ENCODE data around the gene LIPG. TPM values are rescaled to one million over a fixed set of nuclear protein-coding genes. Genes with fewer than 3 reads are reported as not detected.

LIPG gene
- total RNA-seq, 2 experiments from 2014 or later, result not detected

DNA sequence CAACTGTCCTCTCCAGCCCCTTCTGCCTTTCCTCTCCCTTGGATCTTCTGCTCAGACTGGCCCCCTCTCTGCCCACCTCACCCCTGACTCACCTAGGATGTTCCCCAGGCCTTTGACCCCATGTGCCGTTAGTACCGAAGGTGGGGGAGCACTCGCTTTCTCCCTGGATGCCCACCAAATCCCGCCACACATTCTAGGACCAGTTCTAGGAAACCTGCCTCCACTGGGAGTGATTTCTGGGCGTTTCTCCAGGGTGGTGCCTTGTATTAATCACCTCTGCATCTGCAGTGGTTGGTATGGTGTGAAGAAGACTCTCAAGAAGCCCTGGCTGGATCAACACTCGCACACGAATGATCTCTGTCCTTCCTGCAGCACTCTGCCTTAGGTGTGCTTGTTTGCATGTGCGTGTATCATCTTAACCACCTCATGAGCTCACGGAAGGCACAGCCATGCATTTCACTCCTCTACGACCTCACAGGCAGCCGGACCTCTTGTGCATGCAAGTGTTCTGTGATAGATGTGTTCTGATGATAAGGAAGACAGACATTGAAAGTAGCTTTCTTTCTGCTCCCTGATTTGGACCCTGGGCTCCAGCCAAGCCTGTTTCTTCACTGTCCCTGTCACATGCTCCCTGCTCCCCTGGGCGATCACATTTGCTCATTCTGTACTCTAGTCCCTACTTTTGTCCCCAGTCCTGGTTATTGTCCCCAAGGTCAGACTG, 69.4 kb downstream of the LIPG start:
- CTCF ChIA-PET (ENCODE audit: unreplicated experiment), result no interaction called here
- H3K9me2 ChIP-seq (ENCODE audit: insufficient read depth, low read length), result no peaks in the 10 kb centered on the region
- H2AFZ ChIP-seq (ENCODE audit: low read length), result no peak overlapping the region
- TF ChIP-seq EZH2phosphoT487 (IDR thresholded peaks at IDR 0.05; ENCODE audit: borderline replicate concordance, low read depth, low read length), result no peak
- TF ChIP-seq, protein P1, sequence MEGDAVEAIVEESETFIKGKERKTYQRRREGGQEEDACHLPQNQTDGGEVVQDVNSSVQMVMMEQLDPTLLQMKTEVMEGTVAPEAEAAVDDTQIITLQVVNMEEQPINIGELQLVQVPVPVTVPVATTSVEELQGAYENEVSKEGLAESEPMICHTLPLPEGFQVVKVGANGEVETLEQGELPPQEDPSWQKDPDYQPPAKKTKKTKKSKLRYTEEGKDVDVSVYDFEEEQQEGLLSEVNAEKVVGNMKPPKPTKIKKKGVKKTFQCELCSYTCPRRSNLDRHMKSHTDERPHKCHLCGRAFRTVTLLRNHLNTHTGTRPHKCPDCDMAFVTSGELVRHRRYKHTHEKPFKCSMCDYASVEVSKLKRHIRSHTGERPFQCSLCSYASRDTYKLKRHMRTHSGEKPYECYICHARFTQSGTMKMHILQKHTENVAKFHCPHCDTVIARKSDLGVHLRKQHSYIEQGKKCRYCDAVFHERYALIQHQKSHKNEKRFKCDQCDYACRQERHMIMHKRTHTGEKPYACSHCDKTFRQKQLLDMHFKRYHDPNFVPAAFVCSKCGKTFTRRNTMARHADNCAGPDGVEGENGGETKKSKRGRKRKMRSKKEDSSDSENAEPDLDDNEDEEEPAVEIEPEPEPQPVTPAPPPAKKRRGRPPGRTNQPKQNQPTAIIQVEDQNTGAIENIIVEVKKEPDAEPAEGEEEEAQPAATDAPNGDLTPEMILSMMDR (conservative IDR thresholded peaks at IDR 0.05; ENCODE audit: low read length), result no peak
- no peak overlapping the region for H3K27ac ChIP-seq (ENCODE audit: low read depth, low read length, poor library complexity, severe bottlenecking)
- H3K4me1 ChIP-seq (ENCODE audit: insufficient read depth, low read length, poor library complexity, severe bottlenecking), result no peaks in the 10 kb centered on the region
- BruUV-seq (replicated peaks), result no TSS peak
- no peaks in the 10 kb centered on the region for H4K20me1 ChIP-seq (ENCODE audit: insufficient read depth, low read length)
- intact Hi-C loops (cut with micrococcal nuclease; ENCODE audit: unreplicated experiment), result no loop called here
- H3K4me3 ChIP-seq (ENCODE audit: low read depth, low read length, poor library complexity, severe bottlenecking), result no peak overlapping the region
- no peaks in the 10 kb centered on the region for H3K79me2 ChIP-seq (ENCODE audit: insufficient read depth, low read depth, low read length)
- POLR2A ChIA-PET, result no interaction called here
- no peak for DNase-seq (ENCODE audit: low spot score)
- no peaks in the 10 kb centered on the region for H3K36me3 ChIP-seq (ENCODE audit: insufficient read depth, low read length)
- no peak overlapping the region for H3K4me2 ChIP-seq (ENCODE audit: low read length)
- H3K9me3 ChIP-seq (ENCODE audit: low read length), result no peaks in the 10 kb centered on the region

DNA sequence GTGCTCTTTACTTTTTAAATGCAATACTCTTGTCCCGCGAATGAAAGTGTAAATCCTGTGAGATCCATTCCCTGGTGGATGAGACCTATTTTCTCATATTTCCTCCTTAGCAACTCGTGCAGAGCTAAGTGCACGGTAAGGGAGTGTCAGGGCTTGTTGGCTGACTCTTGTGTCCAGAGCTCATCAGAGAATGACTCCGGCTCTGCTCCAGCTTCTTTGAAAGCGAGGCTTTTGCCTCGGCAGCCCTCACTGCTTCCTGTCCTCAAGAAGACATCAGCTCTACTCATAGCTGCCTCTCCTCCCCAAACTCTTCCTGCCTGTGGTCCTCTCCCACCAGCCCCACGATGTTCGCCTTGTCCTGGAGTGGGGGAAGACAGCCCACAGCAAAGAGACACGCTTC, 70.7 kb downstream of the LIPG start:
- BruUV-seq (replicated peaks), result no TSS peak
- ChIA-PET CTCF (ENCODE audit: unreplicated experiment) (no interaction called here), POLR2A (no interaction called here)
- H2AFZ ChIP-seq (ENCODE audit: low read length), result no peak overlapping the region
- DNase-seq (ENCODE audit: low spot score), result no peak
- TF ChIP-seq, protein P1 (conservative IDR thresholded peaks at IDR 0.05; ENCODE audit: low read length), result no peak
- no peak for TF ChIP-seq EZH2phosphoT487 (IDR thresholded peaks at IDR 0.05; ENCODE audit: borderline replicate concordance, low read depth, low read length)
- intact Hi-C loops (cut with micrococcal nuclease; ENCODE audit: unreplicated experiment), result no loop called here
- H3K9me2 ChIP-seq (ENCODE audit: insufficient read depth, low read length), result no peaks in the 10 kb centered on the region
- H3K4me3 ChIP-seq (ENCODE audit: low read depth, low read length, poor library complexity, severe bottlenecking), result no peak overlapping the region
- no peaks in the 10 kb centered on the region for H3K4me1 ChIP-seq (ENCODE audit: insufficient read depth, low read length, poor library complexity, severe bottlenecking)
- no peak overlapping the region for H3K27ac ChIP-seq (ENCODE audit: low read depth, low read length, poor library complexity, severe bottlenecking)
- H3K9me3 ChIP-seq (ENCODE audit: low read length), result no peaks in the 10 kb centered on the region
- no peaks in the 10 kb centered on the region for H3K79me2 ChIP-seq (ENCODE audit: insufficient read depth, low read depth, low read length)
- H4K20me1 ChIP-seq (ENCODE audit: insufficient read depth, low read length), result no peaks in the 10 kb centered on the region
- no peaks in the 10 kb centered on the region for H3K36me3 ChIP-seq (ENCODE audit: insufficient read depth, low read length)
- H3K4me2 ChIP-seq (ENCODE audit: low read length), result no peak overlapping the region

DNA sequence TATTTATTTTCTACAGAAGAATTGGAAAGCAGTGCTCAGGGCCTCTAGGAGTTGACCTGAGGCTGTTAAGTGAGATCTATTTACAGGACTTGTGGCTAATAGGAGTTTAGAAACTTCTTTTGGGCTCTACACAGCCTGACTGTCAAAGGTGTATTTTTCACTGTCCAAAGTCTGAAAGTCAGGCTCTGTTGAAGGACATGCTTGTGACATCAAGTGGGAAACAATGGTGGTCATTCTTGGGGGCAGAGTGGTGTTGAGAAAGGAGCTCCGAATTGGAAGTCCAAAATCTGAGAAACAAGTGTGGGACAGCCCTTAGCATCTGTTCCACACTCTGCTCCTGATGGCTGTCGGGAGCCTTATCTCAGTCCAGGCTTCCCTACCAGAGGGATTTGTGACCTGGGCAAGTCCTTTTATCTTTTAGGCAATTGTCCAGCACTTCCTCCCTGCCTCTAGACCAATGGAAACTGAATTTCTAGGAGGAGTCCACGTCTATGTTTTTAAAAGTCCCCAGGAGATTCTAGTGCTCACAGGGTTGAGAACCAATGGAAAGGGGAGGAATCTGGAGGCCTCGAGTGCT, 76.4 kb downstream of the LIPG start:
- Histone ChIP-seq H3K9me2 (ENCODE audit: insufficient read depth, low read length) (no peaks in the 10 kb centered on the region), H3K36me3 (ENCODE audit: insufficient read depth, low read length) (no peaks in the 10 kb centered on the region), H3K9me3 (ENCODE audit: low read length) (no peaks in the 10 kb centered on the region), H3K4me3 (ENCODE audit: low read depth, low read length, poor library complexity, severe bottlenecking) (no peak overlapping the region), H3K79me2 (ENCODE audit: insufficient read depth, low read depth, low read length) (no peaks in the 10 kb centered on the region), H4K20me1 (ENCODE audit: insufficient read depth, low read length) (no peaks in the 10 kb centered on the region), H3K27ac (ENCODE audit: low read depth, low read length, poor library complexity, severe bottlenecking) (no peak overlapping the region), H3K4me2 (ENCODE audit: low read length) (no peak overlapping the region), H3K4me1 (ENCODE audit: insufficient read depth, low read length, poor library complexity, severe bottlenecking) (no peaks in the 10 kb centered on the region), H2AFZ (ENCODE audit: low read length) (no peak overlapping the region)
- TF ChIP-seq, protein P1 (conservative IDR thresholded peaks at IDR 0.05; ENCODE audit: low read length), result no peak
- no peak for TF ChIP-seq EZH2phosphoT487 (IDR thresholded peaks at IDR 0.05; ENCODE audit: borderline replicate concordance, low read depth, low read length)
- DNase-seq (ENCODE audit: low spot score), result no peak
- ChIA-PET POLR2A (no interaction called here), CTCF (ENCODE audit: unreplicated experiment) (no interaction called here)
- BruUV-seq (replicated peaks), result no TSS peak
- intact Hi-C loops (cut with micrococcal nuclease; ENCODE audit: unreplicated experiment), result no loop called here
